Measurements from ENCODE around the gene DYDC2.
"Not testable (repeated sequence)": the region's sequence is repeated elsewhere in the genome, so short reads cannot be mapped to it uniquely, and the experiment has no call there.

Gene DYDC2

GRCh38 chr10:80411681-80412220, 55.2 kb downstream of the DYDC2 start:
- Histone ChIP-seq H3K27ac (ENCODE audit: low read depth, low read length) (no peak overlapping the region), H3K4me1 (ENCODE audit: insufficient read depth, low read length) (peaks cover 35% of the 10 kb centered on the region), H3K9me3 (ENCODE audit: insufficient read depth, low read depth, low read length) (no peaks in the 10 kb centered on the region), H3K9ac (ENCODE audit: low read depth, low read length) (no peak overlapping the region), H3K27me3 (ENCODE audit: insufficient read depth, low read length) (peaks cover 45% of the 10 kb centered on the region), H3K36me3 (ENCODE audit: insufficient read depth, low read length) (peaks cover 5% of the 10 kb centered on the region; the same call in 1 of the 2 replicates), H3K4me3 (ENCODE audit: low read length) (no peak overlapping the region)
- 83% methylated on average over 1 of the region's 1 CpG for WGBS

- no peak overlapping the region for H3K4me3 ChIP-seq (ENCODE audit: low read length)
- peaks cover 40% of the 10 kb centered on the region for H3K27me3 ChIP-seq (ENCODE audit: insufficient read depth, low read length)
- no peak overlapping the region for H3K9ac ChIP-seq (ENCODE audit: low read depth, low read length)
- H3K9me3 ChIP-seq (ENCODE audit: insufficient read depth, low read depth, low read length) = no peaks in the 10 kb centered on the region
- peaks cover 40% of the 10 kb centered on the region for H3K4me1 ChIP-seq (ENCODE audit: insufficient read depth, low read length)
- peaks cover 5% of the 10 kb centered on the region; the same call in 1 of the 2 replicates for H3K36me3 ChIP-seq (ENCODE audit: insufficient read depth, low read length)
- 90% methylated on average over 5 of the region's 5 CpGs for WGBS
- no peak overlapping the region for H3K27ac ChIP-seq (ENCODE audit: low read depth, low read length)
Observed at GRCh38 chr10:80412486-80412885, 55.9 kb downstream of the DYDC2 start.

- H3K4me3 ChIP-seq (ENCODE audit: low read length) = no peak overlapping the region
- peaks cover 33% of the 10 kb centered on the region for H3K27me3 ChIP-seq (ENCODE audit: insufficient read depth, low read length)
- no peaks in the 10 kb centered on the region for H3K9me3 ChIP-seq (ENCODE audit: insufficient read depth, low read depth, low read length)
- WGBS = 76% methylated on average over 12 of the region's 12 CpGs
- H3K4me1 ChIP-seq (ENCODE audit: insufficient read depth, low read length) = peaks cover 43% of the 10 kb centered on the region
- no peak overlapping the region for H3K9ac ChIP-seq (ENCODE audit: low read depth, low read length)
- peaks cover 5% of the 10 kb centered on the region; the same call in 1 of the 2 replicates for H3K36me3 ChIP-seq (ENCODE audit: insufficient read depth, low read length)
- no peak overlapping the region for H3K27ac ChIP-seq (ENCODE audit: low read depth, low read length)
Observed at GRCh38 chr10:80413271-80413996, 56.9 kb downstream of the DYDC2 start.

DNA sequence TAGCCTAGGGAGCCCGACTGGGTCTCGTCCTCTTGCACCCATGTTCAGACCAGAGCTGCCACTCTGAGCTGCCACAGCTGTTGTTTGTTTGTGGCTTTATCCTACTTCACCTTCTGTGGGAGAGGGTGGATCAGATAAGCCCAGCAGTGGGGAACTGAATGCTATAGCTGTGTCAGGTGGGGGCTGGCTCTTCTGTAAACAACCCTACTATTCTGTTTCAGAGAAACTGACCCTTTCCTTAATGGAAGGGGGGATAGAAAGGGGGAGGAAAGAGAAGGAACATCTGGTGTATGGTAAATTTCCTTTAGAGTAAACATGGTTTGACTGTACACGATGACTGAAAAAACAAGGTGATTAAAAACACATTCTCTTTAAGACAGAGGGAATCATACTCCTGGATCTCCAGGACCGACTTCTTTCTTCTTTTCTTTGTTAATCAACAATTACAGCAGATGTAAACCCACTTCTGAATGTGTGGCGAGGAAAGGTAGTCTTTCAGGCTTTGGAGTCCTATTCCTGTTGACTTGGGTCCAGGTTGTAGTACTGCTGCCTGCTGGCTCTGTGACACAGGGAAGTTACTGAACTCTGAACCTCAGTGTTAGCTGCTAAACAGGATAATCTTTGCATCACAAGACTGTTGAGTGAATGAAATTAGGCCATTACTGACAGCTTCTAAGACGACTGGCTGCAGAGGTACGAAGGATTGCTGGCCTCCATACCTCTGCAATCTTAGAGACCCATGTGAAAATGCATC, 57.7 kb downstream of the DYDC2 start:
- H3K9ac ChIP-seq (ENCODE audit: low read depth, low read length) = no peak overlapping the region
- no peak overlapping the region for H3K27ac ChIP-seq (ENCODE audit: low read depth, low read length)
- peaks cover 43% of the 10 kb centered on the region for H3K4me1 ChIP-seq (ENCODE audit: insufficient read depth, low read length)
- H3K36me3 ChIP-seq (ENCODE audit: insufficient read depth, low read length) = peaks cover 5% of the 10 kb centered on the region; the same call in 1 of the 2 replicates
- 85% methylated on average over 7 of the region's 7 CpGs for WGBS
- no peaks in the 10 kb centered on the region for H3K9me3 ChIP-seq (ENCODE audit: insufficient read depth, low read depth, low read length)
- H3K27me3 ChIP-seq (ENCODE audit: insufficient read depth, low read length) = peaks cover 25% of the 10 kb centered on the region
- no peak overlapping the region for H3K4me3 ChIP-seq (ENCODE audit: low read length)

GRCh38 chr10:80415734-80416478, 59.3 kb downstream of the DYDC2 start:
- Histone ChIP-seq H3K27me3 (ENCODE audit: insufficient read depth, low read length) (peaks cover 22% of the 10 kb centered on the region), H3K9ac (ENCODE audit: low read depth, low read length) (no peak overlapping the region), H3K27ac (ENCODE audit: low read depth, low read length) (no peak overlapping the region), H3K36me3 (ENCODE audit: insufficient read depth, low read length) (peaks cover 10% of the 10 kb centered on the region; the same call in 1 of the 2 replicates), H3K9me3 (ENCODE audit: insufficient read depth, low read depth, low read length) (no peaks in the 10 kb centered on the region), H3K4me3 (ENCODE audit: low read length) (no peak overlapping the region), H3K4me1 (ENCODE audit: insufficient read depth, low read length) (peaks cover 39% of the 10 kb centered on the region)
- WGBS = 91% methylated on average over 3 of the region's 3 CpGs

DNA sequence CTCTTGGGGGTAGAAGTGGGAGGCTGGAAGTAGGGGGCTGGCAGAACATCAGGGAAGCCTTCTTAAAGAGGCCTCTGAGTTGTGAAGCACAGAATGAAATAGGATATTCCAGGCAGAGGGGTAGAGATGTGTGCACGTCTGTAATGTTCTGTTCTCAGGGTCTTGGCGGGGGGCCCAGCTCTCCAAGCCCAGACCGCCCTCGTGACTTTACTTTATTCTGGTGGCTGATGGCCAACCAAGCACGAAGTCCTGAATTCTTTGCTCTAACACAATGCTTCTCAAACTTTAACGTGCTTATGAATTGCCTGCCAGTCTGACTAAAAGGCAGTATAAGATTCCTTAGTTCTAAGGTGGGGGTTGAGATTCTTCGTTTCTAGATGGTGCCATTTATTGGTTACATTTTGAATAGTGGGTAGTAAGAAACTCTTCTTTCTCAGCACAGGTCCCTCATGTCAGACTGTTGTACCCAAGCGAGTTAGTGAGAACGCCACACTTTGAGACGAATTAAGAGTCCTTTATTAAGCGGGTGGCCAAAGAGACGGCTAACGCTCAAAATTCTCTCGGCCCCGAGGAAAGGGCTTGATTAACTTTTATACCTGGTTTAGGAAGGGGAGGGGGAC, 60.0 kb downstream of the DYDC2 start:
- peaks cover 22% of the 10 kb centered on the region for H3K27me3 ChIP-seq (ENCODE audit: insufficient read depth, low read length)
- peak overlapping the region; percentile 28 for H3K4me3 ChIP-seq (ENCODE audit: low read length)
- H3K36me3 ChIP-seq (ENCODE audit: insufficient read depth, low read length) = peaks cover 15% of the 10 kb centered on the region
- H3K9ac ChIP-seq (ENCODE audit: low read depth, low read length) = no peak overlapping the region
- H3K27ac ChIP-seq (ENCODE audit: low read depth, low read length) = no peak overlapping the region
- 27% methylated on average over 15 of the region's 15 CpGs for WGBS
- no peaks in the 10 kb centered on the region for H3K9me3 ChIP-seq (ENCODE audit: insufficient read depth, low read depth, low read length)
- H3K4me1 ChIP-seq (ENCODE audit: insufficient read depth, low read length) = peaks cover 39% of the 10 kb centered on the region

DNA sequence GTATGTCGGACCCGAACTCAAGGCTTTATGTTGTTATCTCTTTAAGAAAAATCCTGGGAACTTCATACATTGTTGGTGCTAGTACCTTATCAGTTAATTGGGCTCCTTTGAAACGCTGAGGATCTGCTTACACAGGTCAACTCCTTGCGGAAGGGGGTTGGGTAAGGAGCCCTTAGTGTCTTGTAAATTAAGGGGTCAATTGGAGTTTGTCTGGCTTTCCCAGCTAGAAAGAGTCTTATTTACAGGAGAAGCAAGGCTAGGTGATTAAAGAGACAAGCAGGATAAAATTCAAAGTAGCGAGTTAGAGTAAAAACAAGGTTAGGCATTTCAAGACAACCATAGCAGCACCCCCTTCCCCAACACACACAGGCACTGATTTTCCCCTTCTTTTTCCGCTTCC, 60.7 kb downstream of the DYDC2 start:
- H3K27ac ChIP-seq (ENCODE audit: low read depth, low read length); H3K9ac ChIP-seq (ENCODE audit: low read depth, low read length); H3K9me3 ChIP-seq (ENCODE audit: insufficient read depth, low read depth, low read length): not testable (repeated sequence)
- 13% methylated on average over 6 of the region's 6 CpGs for WGBS
- peaks cover 18% of the 10 kb centered on the region for H3K36me3 ChIP-seq (ENCODE audit: insufficient read depth, low read length)
- H3K4me1 ChIP-seq (ENCODE audit: insufficient read depth, low read length) = peaks cover 39% of the 10 kb centered on the region
- H3K27me3 ChIP-seq (ENCODE audit: insufficient read depth, low read length) = peaks cover 22% of the 10 kb centered on the region
- H3K4me3 ChIP-seq (ENCODE audit: low read length) = peak overlapping the region; percentile 28

Data from HUES64 (cell line).